ENCODE measurements around the gene GEMIN4.
"Not testable (repeated sequence)": the region's sequence is repeated elsewhere in the genome, so short reads cannot be mapped to it uniquely, and the experiment has no call there.

Gene GEMIN4

GRCh38 chr17:752002-752619 is at the start of gene GEMIN4:
Gene GEMIN4, minus strand, starts transcription at chr17:752264. Its CDS starts 122 bp downstream, at chr17:752142.
- peak; percentile 99 for DNase-seq

- no peak for DNase-seq
These were observed 49.6 kb upstream of the GEMIN4 start for GRCh38 chr17:801660-802059.

GRCh38 chr17:800446-801242 is 48.6 kb upstream of the GEMIN4 start:
- no peak for DNase-seq

- no peak for DNase-seq
These were observed 47.2 kb upstream of the GEMIN4 start for GRCh38 chr17:799261-799660.

- no peak for DNase-seq
These were observed 46.2 kb upstream of the GEMIN4 start for GRCh38 chr17:798246-798645.

GRCh38 chr17:797236-797840 is 45.3 kb upstream of the GEMIN4 start:
- no peak for DNase-seq

GRCh38 chr17:796609-797008 is 44.5 kb upstream of the GEMIN4 start:
- no peak for DNase-seq

- no peak for DNase-seq
These were observed 43.7 kb upstream of the GEMIN4 start for GRCh38 chr17:795721-796120.

GRCh38 chr17:795276-795675 is 43.2 kb upstream of the GEMIN4 start:
- no peak for DNase-seq

- peak; percentile 14 for DNase-seq
These were observed 42.8 kb upstream of the GEMIN4 start for GRCh38 chr17:794876-795275.

- DNase-seq: no peak
These were observed 40.2 kb upstream of the GEMIN4 start for GRCh38 chr17:792277-792676.

GRCh38 chr17:791829-792228 is 39.8 kb upstream of the GEMIN4 start:
- DNase-seq: no peak

- not testable (repeated sequence) for DNase-seq
These were observed 38.8 kb upstream of the GEMIN4 start for GRCh38 chr17:790874-791247.

- DNase-seq: not testable (repeated sequence)
These were observed 38.1 kb upstream of the GEMIN4 start for GRCh38 chr17:789931-790873.

GRCh38 chr17:789160-789840 is 37.2 kb upstream of the GEMIN4 start:
- no peak for DNase-seq

- no peak for DNase-seq
These were observed 36.5 kb upstream of the GEMIN4 start for GRCh38 chr17:788551-788950.

- DNase-seq: no peak
These were observed 35.7 kb upstream of the GEMIN4 start for GRCh38 chr17:787641-788221.

GRCh38 chr17:785901-786300 is 33.8 kb upstream of the GEMIN4 start:
- DNase-seq: not testable (repeated sequence)

GRCh38 chr17:784143-784542 is 32.1 kb upstream of the GEMIN4 start:
- no peak for DNase-seq

- peak; percentile 97 for DNase-seq
These were observed 30.0 kb upstream of the GEMIN4 start, which contains the start of the genes GLOD4 and MRM3 for GRCh38 chr17:781805-782731. Gene GLOD4, minus strand, starts transcription at chr17:782280. Its CDS starts 25 bp downstream, at chr17:782255. Gene MRM3, plus strand, starts transcription at chr17:782353. Its CDS starts 26 bp downstream, at chr17:782379.

GRCh38 chr17:778096-778495 is 26.0 kb upstream of the GEMIN4 start:
- DNase-seq: no peak

Measured in activated T-cell treated with anti-CD3 and anti-CD28 coated beads for 4 hours (primary cell).